ENCODE data around the gene EIF3I.

- TF ChIP-seq CTCF (conservative IDR thresholded peaks at IDR 0.05; ENCODE audit: low read length) (no peak), EZH2phosphoT487 (IDR thresholded peaks at IDR 0.05; ENCODE audit: borderline replicate concordance) (no peak)
Measured at GRCh38 chr1:32255072-32256071, 33.2 kb downstream of the EIF3I start.
